ENCODE measurements around the gene CRACR2A.

The CRACR2A gene

GRCh38 chr12:3667485-3667884 lies 85.4 kb downstream of the CRACR2A start:
- Histone ChIP-seq H3K79me2 (ENCODE audit: control insufficient read depth, insufficient read depth, low read length, unreplicated experiment) (no peaks in the 10 kb centered on the region), H3K27me3 (ENCODE audit: insufficient read depth, low read length) (no peaks in the 10 kb centered on the region), H3K4me3 (ENCODE audit: low read depth, low read length) (no peak overlapping the region), H3K27ac (ENCODE audit: low read depth, low read length) (no peak overlapping the region), H3K36me3 (ENCODE audit: insufficient read depth, low read length) (no peaks in the 10 kb centered on the region), H2AFZ (ENCODE audit: low read length, unreplicated experiment) (no peak overlapping the region), H3K4me1 (ENCODE audit: control insufficient read depth, insufficient read depth, low read length, unreplicated experiment) (peaks cover 12% of the 10 kb centered on the region)

- Histone ChIP-seq H3K36me3 (ENCODE audit: insufficient read depth, low read length) (no peaks in the 10 kb centered on the region), H3K4me3 (ENCODE audit: low read depth, low read length) (no peak overlapping the region), H2AFZ (ENCODE audit: low read length, unreplicated experiment) (no peak overlapping the region), H3K27ac (ENCODE audit: low read depth, low read length) (no peak overlapping the region), H3K79me2 (ENCODE audit: control insufficient read depth, insufficient read depth, low read length, unreplicated experiment) (no peaks in the 10 kb centered on the region), H3K27me3 (ENCODE audit: insufficient read depth, low read length) (no peaks in the 10 kb centered on the region), H3K4me1 (ENCODE audit: control insufficient read depth, insufficient read depth, low read length, unreplicated experiment) (peaks cover 12% of the 10 kb centered on the region)
These were observed 86.5 kb downstream of the CRACR2A start for GRCh38 chr12:3666441-3666840.

GRCh38 chr12:3662521-3662921 lies 90.4 kb downstream of the CRACR2A start:
- Histone ChIP-seq H3K36me3 (ENCODE audit: insufficient read depth, low read length) (no peaks in the 10 kb centered on the region), H3K27ac (ENCODE audit: low read depth, low read length) (no peak overlapping the region), H3K4me3 (ENCODE audit: low read depth, low read length) (no peak overlapping the region), H2AFZ (ENCODE audit: low read length, unreplicated experiment) (no peak overlapping the region), H3K79me2 (ENCODE audit: control insufficient read depth, insufficient read depth, low read length, unreplicated experiment) (no peaks in the 10 kb centered on the region), H3K4me1 (ENCODE audit: control insufficient read depth, insufficient read depth, low read length, unreplicated experiment) (no peaks in the 10 kb centered on the region), H3K27me3 (ENCODE audit: insufficient read depth, low read length) (no peaks in the 10 kb centered on the region)

- Histone ChIP-seq H3K79me2 (ENCODE audit: control insufficient read depth, insufficient read depth, low read length, unreplicated experiment) (no peaks in the 10 kb centered on the region), H3K27me3 (ENCODE audit: insufficient read depth, low read length) (no peaks in the 10 kb centered on the region), H3K36me3 (ENCODE audit: insufficient read depth, low read length) (no peaks in the 10 kb centered on the region), H3K4me3 (ENCODE audit: low read depth, low read length) (no peak overlapping the region), H3K4me1 (ENCODE audit: control insufficient read depth, insufficient read depth, low read length, unreplicated experiment) (no peaks in the 10 kb centered on the region), H3K27ac (ENCODE audit: low read depth, low read length) (no peak overlapping the region), H2AFZ (ENCODE audit: low read length, unreplicated experiment) (no peak overlapping the region)
These were observed 91.9 kb downstream of the CRACR2A start for GRCh38 chr12:3661028-3661427.

- Histone ChIP-seq H3K4me3 (ENCODE audit: low read depth, low read length) (no peak overlapping the region), H3K79me2 (ENCODE audit: control insufficient read depth, insufficient read depth, low read length, unreplicated experiment) (no peaks in the 10 kb centered on the region), H3K27me3 (ENCODE audit: insufficient read depth, low read length) (no peaks in the 10 kb centered on the region), H3K4me1 (ENCODE audit: control insufficient read depth, insufficient read depth, low read length, unreplicated experiment) (no peaks in the 10 kb centered on the region), H3K27ac (ENCODE audit: low read depth, low read length) (no peak overlapping the region), H3K36me3 (ENCODE audit: insufficient read depth, low read length) (no peaks in the 10 kb centered on the region), H2AFZ (ENCODE audit: low read length, unreplicated experiment) (no peak overlapping the region)
These were observed 94.4 kb downstream of the CRACR2A start for GRCh38 chr12:3658327-3659163.

GRCh38 chr12:3656946-3657622 lies 95.8 kb downstream of the CRACR2A start:
- Histone ChIP-seq H3K4me1 (ENCODE audit: control insufficient read depth, insufficient read depth, low read length, unreplicated experiment) (no peaks in the 10 kb centered on the region), H3K36me3 (ENCODE audit: insufficient read depth, low read length) (no peaks in the 10 kb centered on the region), H3K27me3 (ENCODE audit: insufficient read depth, low read length) (no peaks in the 10 kb centered on the region), H3K4me3 (ENCODE audit: low read depth, low read length) (no peak overlapping the region), H2AFZ (ENCODE audit: low read length, unreplicated experiment) (no peak overlapping the region), H3K27ac (ENCODE audit: low read depth, low read length) (no peak overlapping the region), H3K79me2 (ENCODE audit: control insufficient read depth, insufficient read depth, low read length, unreplicated experiment) (no peaks in the 10 kb centered on the region)

GRCh38 chr12:3655328-3655900 lies 97.5 kb downstream of the CRACR2A start:
- Histone ChIP-seq H2AFZ (ENCODE audit: low read length, unreplicated experiment) (no peak overlapping the region), H3K4me3 (ENCODE audit: low read depth, low read length) (no peak overlapping the region), H3K27me3 (ENCODE audit: insufficient read depth, low read length) (no peaks in the 10 kb centered on the region), H3K79me2 (ENCODE audit: control insufficient read depth, insufficient read depth, low read length, unreplicated experiment) (no peaks in the 10 kb centered on the region), H3K36me3 (ENCODE audit: insufficient read depth, low read length) (no peaks in the 10 kb centered on the region), H3K4me1 (ENCODE audit: control insufficient read depth, insufficient read depth, low read length, unreplicated experiment) (no peaks in the 10 kb centered on the region), H3K27ac (ENCODE audit: low read depth, low read length) (no peak overlapping the region)

GRCh38 chr12:3651585-3652424 lies 101.1 kb downstream of the CRACR2A start:
- Histone ChIP-seq H3K4me1 (ENCODE audit: control insufficient read depth, insufficient read depth, low read length, unreplicated experiment) (no peaks in the 10 kb centered on the region), H3K79me2 (ENCODE audit: control insufficient read depth, insufficient read depth, low read length, unreplicated experiment) (no peaks in the 10 kb centered on the region), H2AFZ (ENCODE audit: low read length, unreplicated experiment) (no peak overlapping the region), H3K36me3 (ENCODE audit: insufficient read depth, low read length) (no peaks in the 10 kb centered on the region), H3K27ac (ENCODE audit: low read depth, low read length) (no peak overlapping the region), H3K27me3 (ENCODE audit: insufficient read depth, low read length) (no peaks in the 10 kb centered on the region), H3K4me3 (ENCODE audit: low read depth, low read length) (no peak overlapping the region)

GRCh38 chr12:3647504-3647903 lies 105.4 kb downstream of the CRACR2A start:
- H3K4me1 ChIP-seq (ENCODE audit: control insufficient read depth, insufficient read depth, low read length, unreplicated experiment), result no peaks in the 10 kb centered on the region
- no peaks in the 10 kb centered on the region for H3K36me3 ChIP-seq (ENCODE audit: insufficient read depth, low read length)

GRCh38 chr12:3646561-3647241 lies 106.2 kb downstream of the CRACR2A start:
- Histone ChIP-seq H3K4me1 (ENCODE audit: control insufficient read depth, insufficient read depth, low read length, unreplicated experiment) (peaks cover 3% of the 10 kb centered on the region), H3K27me3 (ENCODE audit: insufficient read depth, low read length) (no peaks in the 10 kb centered on the region), H2AFZ (ENCODE audit: low read length, unreplicated experiment) (no peak overlapping the region), H3K79me2 (ENCODE audit: control insufficient read depth, insufficient read depth, low read length, unreplicated experiment) (no peaks in the 10 kb centered on the region), H3K27ac (ENCODE audit: low read depth, low read length) (no peak overlapping the region), H3K4me3 (ENCODE audit: low read depth, low read length) (no peak overlapping the region), H3K36me3 (ENCODE audit: insufficient read depth, low read length) (no peaks in the 10 kb centered on the region)

More at GRCh38 chr12:3647504-3647903, 105.4 kb downstream of the CRACR2A start:
- Histone ChIP-seq H3K79me2 (ENCODE audit: control insufficient read depth, insufficient read depth, low read length, unreplicated experiment) (no peaks in the 10 kb centered on the region), H2AFZ (ENCODE audit: low read length, unreplicated experiment) (no peak overlapping the region), H3K4me3 (ENCODE audit: low read depth, low read length) (no peak overlapping the region), H3K27me3 (ENCODE audit: insufficient read depth, low read length) (no peaks in the 10 kb centered on the region), H3K27ac (ENCODE audit: low read depth, low read length) (no peak overlapping the region)

All from ACC112 (cell line).